ENCODE measurements around the gene CHRNE.

DNA sequence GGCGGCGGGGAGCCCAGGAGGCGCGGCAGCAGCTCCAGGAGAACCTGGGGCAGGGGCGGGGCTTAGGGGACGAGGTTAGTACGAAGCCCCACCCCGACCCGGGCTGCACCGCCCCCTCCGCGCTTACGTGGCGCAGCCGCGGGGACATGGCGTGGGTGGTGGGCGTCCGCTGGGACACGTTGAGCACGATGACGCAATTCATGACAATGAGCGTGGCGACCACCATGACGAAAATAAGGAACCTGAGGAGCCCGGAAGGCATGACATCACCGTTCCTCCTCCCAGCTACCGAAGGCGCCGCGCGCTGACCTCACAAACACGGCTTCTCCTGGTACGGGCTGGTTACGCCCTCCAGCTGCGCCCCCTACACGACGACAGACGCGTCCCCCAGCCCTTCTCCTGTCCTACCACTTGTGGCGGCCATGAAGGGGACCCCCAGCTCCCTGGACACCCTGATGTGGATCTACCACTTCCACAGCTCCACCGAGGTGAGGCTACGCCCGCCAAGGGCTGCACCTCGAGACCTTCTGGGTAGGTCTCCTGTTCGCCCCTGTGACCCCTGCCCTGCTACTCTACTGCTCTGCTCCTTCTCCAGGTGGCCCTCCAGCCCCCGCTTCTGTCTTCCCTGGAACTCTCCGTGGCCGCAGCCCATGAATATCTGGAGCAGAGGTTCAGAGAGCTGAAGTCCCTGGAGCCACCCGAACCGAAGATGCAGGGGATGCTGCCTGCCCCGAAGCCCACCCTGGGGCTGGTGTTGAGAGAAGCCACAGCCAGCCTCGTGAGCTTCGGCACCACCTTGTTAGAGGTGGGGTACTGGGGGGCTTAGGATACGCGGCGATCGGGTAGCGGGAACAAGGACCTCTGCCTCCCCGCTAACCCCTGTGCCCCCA lies 3.3 kb downstream of the CHRNE start, which contains the start of gene C17orf107:
- TF ChIP-seq, protein P1, sequence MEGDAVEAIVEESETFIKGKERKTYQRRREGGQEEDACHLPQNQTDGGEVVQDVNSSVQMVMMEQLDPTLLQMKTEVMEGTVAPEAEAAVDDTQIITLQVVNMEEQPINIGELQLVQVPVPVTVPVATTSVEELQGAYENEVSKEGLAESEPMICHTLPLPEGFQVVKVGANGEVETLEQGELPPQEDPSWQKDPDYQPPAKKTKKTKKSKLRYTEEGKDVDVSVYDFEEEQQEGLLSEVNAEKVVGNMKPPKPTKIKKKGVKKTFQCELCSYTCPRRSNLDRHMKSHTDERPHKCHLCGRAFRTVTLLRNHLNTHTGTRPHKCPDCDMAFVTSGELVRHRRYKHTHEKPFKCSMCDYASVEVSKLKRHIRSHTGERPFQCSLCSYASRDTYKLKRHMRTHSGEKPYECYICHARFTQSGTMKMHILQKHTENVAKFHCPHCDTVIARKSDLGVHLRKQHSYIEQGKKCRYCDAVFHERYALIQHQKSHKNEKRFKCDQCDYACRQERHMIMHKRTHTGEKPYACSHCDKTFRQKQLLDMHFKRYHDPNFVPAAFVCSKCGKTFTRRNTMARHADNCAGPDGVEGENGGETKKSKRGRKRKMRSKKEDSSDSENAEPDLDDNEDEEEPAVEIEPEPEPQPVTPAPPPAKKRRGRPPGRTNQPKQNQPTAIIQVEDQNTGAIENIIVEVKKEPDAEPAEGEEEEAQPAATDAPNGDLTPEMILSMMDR (conservative IDR thresholded peaks at IDR 0.05 in 1 of 2, IDR thresholded peaks at IDR 0.05 in 1 of 2; ENCODE audit: low read depth in 1 of 2, low read length in 2 of 2) = no peak
- no peak for TF ChIP-seq EZH2 (IDR thresholded peaks at IDR 0.05; ENCODE audit: low read length, missing control alignments)

Data from fibroblast of lung (primary cell).